K562 (cell line): ENCODE results near the gene NXF2. TPM values are rescaled to one million over a fixed set of nuclear protein-coding genes. Genes with fewer than 3 reads are reported as not detected.

Source experiments
- ATAC-seq: fragments of 200-7000 bp; cut with Tn5 transposase; 3 replicates; pipeline ENCODE4 v1.9.1; 2020; ENCODE audit warnings: moderate library complexity
- BruUV-seq: library from RNA; stranded (reverse); fragments of 400-500 nt; replicated peaks from 2 replicates; lab custom pipeline; 2021; lab: Mats Ljungman, UMichigan
- CTCF ChIA-PET: fragments of 300-600 bp; formaldehyde crosslinking; extraction: SDS; loops from one replicate; lab custom pipeline; 2021; ENCODE audit warnings: low intra/inter-chr PET ratio; lab: Yijun Ruan, JAX
- POLR2A ChIA-PET: fragments of 300-600, 350-650 bp; sonication (Branson Sonifier 250); formaldehyde crosslinking; extraction: SDS; loops from one replicate; lab custom pipeline; 2021; ENCODE audit warnings: antibody characterized with exemption, inconsistent platforms; lab: Yijun Ruan, JAX
- DNase-seq, 4 experiments: peaks; one replicate each; pipeline versions ENCODE4 v3.0.0 to v3.0.0-alpha.2; 2011 to 2018; ENCODE audit warnings: low spot score in 3 of 4, mixed read lengths in 3 of 4; ENCODE audit errors: extremely low read depth in 1 of 4
- FAIRE-seq: peaks from 2 replicates; lab custom pipeline; 2011; peaks lifted over from hg19 to GRCh38; lab: Jason Lieb, UNC
- H2AFZ ChIP-seq: 2 replicates; pipeline ENCODE4 v1.6.0; 2011; ENCODE audit warnings: low read depth, low read length, control low read depth, inconsistent platforms
- H3K27ac ChIP-seq: fragments of 200-600 bp; 3 replicates; pipeline ENCODE4 v1.8.0; 2011; ENCODE audit warnings: low read depth, mild to moderate bottlenecking, control low read depth, inconsistent platforms, low read length, moderate library complexity, mixed read lengths; ENCODE audit errors: extremely low read depth
- H3K27me3 ChIP-seq, 2 experiments: fragments of 300-600 bp in 1 of 2; 2 replicates in 1 of 2; 3 replicates in 1 of 2; pipeline versions ENCODE4 v1.6.0 to v1.8.0; 2011; ENCODE audit warnings: inconsistent platforms in 2 of 2, low read length in 2 of 2, mild to moderate bottlenecking in 1 of 2, mixed read lengths in 1 of 2, moderate library complexity in 1 of 2; ENCODE audit not compliant: control insufficient read depth in 2 of 2, insufficient read depth in 2 of 2
- H3K36me3 ChIP-seq: fragments of 300-600 bp; 3 replicates; pipeline ENCODE4 v1.8.0; 2011; ENCODE audit warnings: mild to moderate bottlenecking, low read length, inconsistent platforms; ENCODE audit not compliant: control insufficient read depth, insufficient read depth
- H3K4me1 ChIP-seq, 2 experiments: fragments of 200-600 bp in 1 of 2; replicated peaks in 1 of 2; 2 replicates in 1 of 2; 3 replicates in 1 of 2; pipeline versions ENCODE4 v1.5.1 to v1.8.0; 2011; ENCODE audit warnings: inconsistent platforms in 2 of 2, low read length in 2 of 2, mild to moderate bottlenecking in 1 of 2, mixed read lengths in 1 of 2, moderate library complexity in 1 of 2; ENCODE audit not compliant: control insufficient read depth in 2 of 2, insufficient read depth in 2 of 2
- H3K4me2 ChIP-seq: 2 replicates; pipeline ENCODE4 v1.6.1; 2011; ENCODE audit warnings: low read length, control low read depth, inconsistent platforms, mixed read lengths; ENCODE audit not compliant: insufficient read depth
- H3K4me3 ChIP-seq: fragments of 200-600 bp; sonication (generic), shearing (Covaris generic); 2 replicates; pipeline ENCODE4 v1.5.1; 2016; ENCODE audit warnings: control low read depth, inconsistent platforms
- H3K79me2 ChIP-seq: fragments of 200-600 bp; 3 replicates; pipeline ENCODE4 v1.8.0; 2011; ENCODE audit warnings: low read length, inconsistent platforms; ENCODE audit not compliant: control insufficient read depth, insufficient read depth
- H3K9ac ChIP-seq, 2 experiments: 2 replicates each; pipeline versions ENCODE4 v1.6.0 to v1.6.1; 2011; ENCODE audit warnings: low read depth in 2 of 2, low read length in 2 of 2, control low read depth in 1 of 2, inconsistent platforms in 1 of 2, mild to moderate bottlenecking in 1 of 2, mixed read lengths in 1 of 2; ENCODE audit not compliant: insufficient read depth in 1 of 2
- H3K9me1 ChIP-seq: one replicate; pipeline ENCODE4 v1.6.0; 2011; ENCODE audit warnings: inconsistent platforms, mild to moderate bottlenecking, low read length, moderate library complexity; ENCODE audit not compliant: control insufficient read depth, insufficient read depth
- H3K9me3 ChIP-seq: replicated peaks from 2 replicates; pipeline ENCODE4 v1.5.1; 2011; ENCODE audit warnings: low read depth, low read length, inconsistent platforms; ENCODE audit not compliant: control insufficient read depth, insufficient read depth
- H4K20me1 ChIP-seq: replicated peaks from 2 replicates; pipeline ENCODE4 v1.6.1; 2011; ENCODE audit warnings: low read length, inconsistent platforms, mixed read lengths; ENCODE audit not compliant: control insufficient read depth, insufficient read depth
- CBFA2T2 ChIP-seq: fragments of 450-650 bp; conservative IDR thresholded peaks from 2 replicates; pipeline ENCODE4 v1.6.1; 2017; ENCODE audit warnings: mild to moderate bottlenecking
- CTCF ChIP-seq, 3 experiments: IDR thresholded peaks in 2 of 3; conservative IDR thresholded peaks in 1 of 3; 2 replicates each; pipeline ENCODE4 v1.5.1; 2011 to 2012; ENCODE audit warnings: low read length in 3 of 3, mild to moderate bottlenecking in 3 of 3, control low read depth in 2 of 3, improper control_type of control experiment in 1 of 3, inconsistent platforms in 1 of 3, low read depth in 1 of 3, mixed read lengths in 1 of 3, moderate library complexity in 1 of 3; ENCODE audit not compliant: insufficient read depth in 2 of 3
- E2F6 ChIP-seq, 2 experiments: IDR thresholded peaks; 2 replicates each; pipeline ENCODE4 v1.6.1; 2011; ENCODE audit warnings: borderline replicate concordance in 1 of 2, control low read depth in 1 of 2, low read depth in 1 of 2, low read length in 1 of 2, mild to moderate bottlenecking in 1 of 2, mixed read lengths in 1 of 2, moderate library complexity in 1 of 2; ENCODE audit not compliant: insufficient read depth in 1 of 2, insufficient read length in 1 of 2, poor library complexity in 1 of 2, severe bottlenecking in 1 of 2; ENCODE audit errors: extremely low read depth in 1 of 2
- ETV5 ChIP-seq: sonication (generic); formaldehyde crosslinking; IDR thresholded peaks from 2 replicates; pipeline ENCODE4 v1.4.0; 2020; ENCODE audit warnings: low read depth, mild to moderate bottlenecking, missing genetic modification reagents
- RAD21 ChIP-seq, 2 experiments: fragments of 250-450 bp in 1 of 2; fragments of 450-650 bp in 1 of 2; sonication (Bioruptor Pico) in 1 of 2; formaldehyde crosslinking in 1 of 2; IDR thresholded peaks in 1 of 2; conservative IDR thresholded peaks in 1 of 2; 2 replicates each; pipeline versions ENCODE4 v1.4.0 to v1.8.0; 2020 to 2022; ENCODE audit warnings: mild to moderate bottlenecking in 2 of 2, moderate library complexity in 1 of 2
- ZFX ChIP-seq: sonication (generic); formaldehyde crosslinking; IDR thresholded peaks from 2 replicates; pipeline ENCODE4 v1.8.0; 2022; ENCODE audit warnings: mild to moderate bottlenecking, missing genetic modification reagents, moderate library complexity
- WGBS: fragments of 100-300 bp; shearing (Covaris generic); methylation state at CpG from one replicate; pipeline ENCODE4 v1.1.6; 2016; ENCODE audit warnings: low coverage, mixed read lengths; ENCODE audit not compliant: insufficient coverage; ENCODE audit errors: missing lambda C conversion rate; 5-methylcytosine and 5-hydroxymethylcytosine counted together
- in situ Hi-C: fragments of 300-500 bp; cut with MboI; formaldehyde crosslinking; loops from 4 replicates; pipeline ENCODE4 v1.15.0; 2018; ENCODE audit warnings: inconsistent platforms, mixed read lengths
- intact Hi-C: fragments of 100-400 bp; cut with micrococcal nuclease; formaldehyde crosslinking; loops from 2 replicates; pipeline ENCODE4 v1.14.2; 2022
- polyA plus RNA-seq, 8 experiments: library from polyadenylated mRNA; depleted of rRNA in 4 of 8; stranded (reverse) in 5 of 8; unstranded in 3 of 8; fragments of >200 nt; fragmentation: Nextera tagmentation in 2 of 8; fragmentation: Illumina TruSeq in 1 of 8; extraction: Ambion mirVana in 2 of 8; extraction: Trizol in 1 of 8; gene quantifications; 2 replicates each; pipeline versions ENCODE4 v1.2.1 to v1.2.3, GENCODE V29; 2011 to 2014; ENCODE audit warnings: inconsistent platforms in 1 of 8, missing spikeins in 1 of 8
- total RNA-seq, 7 experiments: library from RNA; depleted of rRNA in 6 of 7; stranded (reverse); fragments of >200 nt in 6 of 7; fragmentation: Illumina TruSeq in 2 of 7; extraction: Trizol in 2 of 7; gene quantifications; 2 replicates each; pipeline versions ENCODE4 v1.2.1 to v1.2.3, GENCODE V29; 2011 to 2021; ENCODE audit warnings: low replicate concordance in 1 of 7

The NXF2 gene
- total and polyA plus RNA-seq, 9 of the 15 experiments (the other 6 are each of a cell fraction or from before 2014, with no cell fraction given) = 0.13 to 9.8 (median 4.0) TPM

- no TSS peak for BruUV-seq
- Histone ChIP-seq H3K4me2 (no peak overlapping the region), H4K20me1 (no peaks in the 10 kb centered on the region)
- POLR2A ChIA-PET = no interaction called here
- CTCF ChIA-PET = no interaction called here
- TF ChIP-seq ZFX (CRISPR knock-in tag) (no peak), ETV5 (no peak), RAD21 (CRISPR knock-in tag; conservative IDR thresholded peaks at IDR 0.05 in 1 of 2, IDR thresholded peaks at IDR 0.05 in 1 of 2) (0 out of 4 replicates have a peak, but pooled peaks of 1 of the 2 experiments have one; percentile 7), CBFA2T2 (no peak), CTCF (IDR thresholded peaks at IDR 0.05 in 2 of 3, conservative IDR thresholded peaks at IDR 0.05 in 1 of 3; ENCODE audit: insufficient read depth in 2 of 3, low read depth in 1 of 3, low read length in 3 of 3) (peak in 1 of 3 experiments; percentile 11; a peak in 1 of 6 replicates), E2F6 (IDR thresholded peaks at IDR 0.05; ENCODE audit: borderline replicate concordance in 1 of 2, extremely low read depth in 1 of 2, insufficient read depth in 1 of 2, insufficient read length in 1 of 2, low read depth in 1 of 2, low read length in 1 of 2, poor library complexity in 1 of 2, severe bottlenecking in 1 of 2) (no peak)
- TF ChIP-seq, all 486 proteins: peak for 2
- ATAC-seq (no peak), FAIRE-seq (no peak), DNase-seq (no peak)
- Histone ChIP-seq H3K4me1 (no peaks in the 10 kb centered on the region), H3K36me3 (no peaks in the 10 kb centered on the region), H3K4me3 (no peak overlapping the region), H3K9me3 (no peaks in the 10 kb centered on the region), H3K27me3 (no peaks in the 10 kb centered on the region), H3K9me1 (no peaks in the 10 kb centered on the region), H2AFZ (no peak overlapping the region), H3K79me2 (no peaks in the 10 kb centered on the region), H3K27ac (no peak overlapping the region), H3K9ac (no peak overlapping the region)
- intact Hi-C loops = no loop called here
- 0% methylated on average over 2 of the region's 2 CpGs for WGBS
- in situ Hi-C loops = no loop called here
Observed at GRCh38 chrX:102341867-102342266, 94.9 kb downstream of the NXF2 start.
